Tibial nerve (tissue), 4 donors: ENCODE data around the gene BCOR. TPM values are rescaled to one million over a fixed set of nuclear protein-coding genes. Genes with fewer than 3 reads are reported as not detected.

Experiments used
- DNase-seq, 2 donors: peaks; one replicate each; pipeline ENCODE4 v3.0.0-alpha.2; 2019; ENCODE audit warnings: low spot score in 2 of 2
- H3K27ac ChIP-seq, 4 donors: fragments of 200-600 bp; sonication (generic) in 3 of 4; one replicate each; pipeline ENCODE4 v1.5.1; 2017 to 2019; ENCODE audit warnings: mild to moderate bottlenecking in 1 of 4
- H3K27me3 ChIP-seq, 2 donors: fragments of 200-600 bp; sonication (generic) in 1 of 2; one replicate each; pipeline versions ENCODE4 v1.5.1 to v1.6.0; 2017 to 2019
- H3K36me3 ChIP-seq, 3 donors: fragments of 200-600 bp; sonication (generic); one replicate each; pipeline ENCODE4 v1.5.1; 2018 to 2019
- H3K4me1 ChIP-seq, 4 donors: fragments of 200-600 bp; sonication (generic) in 3 of 4; one replicate each; pipeline ENCODE4 v1.5.1; 2017 to 2019
- H3K4me3 ChIP-seq, 4 donors: fragments of 200-600 bp; sonication (generic) in 3 of 4; one replicate each; pipeline ENCODE4 v1.5.1; 2017 to 2019; ENCODE audit warnings: mild to moderate bottlenecking in 1 of 4, moderate library complexity in 1 of 4
- H3K9me3 ChIP-seq, 4 donors: fragments of 200-600 bp; sonication (generic) in 3 of 4; one replicate each; pipeline ENCODE4 v1.5.1; 2017 to 2019
- EP300 ChIP-seq, 2 donors: sonication (generic); formaldehyde crosslinking; IDR thresholded peaks; one replicate each; pipeline ENCODE4 v1.6.1; 2017; ENCODE audit warnings: antibody characterized with exemption in 2 of 2, mild to moderate bottlenecking in 1 of 2
- POLR2A ChIP-seq, 2 donors: fragments of 450-650 bp; IDR thresholded peaks; one replicate each; pipeline ENCODE4 v1.6.1; 2017; ENCODE audit warnings: antibody characterized with exemption in 2 of 2, mild to moderate bottlenecking in 2 of 2, moderate library complexity in 2 of 2
- WGBS, 2 donors: methylation state at CpG; one replicate each; pipeline ENCODE4 v1.1.5; 2018; 5-methylcytosine and 5-hydroxymethylcytosine counted together
- total RNA-seq, 4 donors: library from RNA; depleted of rRNA; stranded (reverse); fragments of >200 nt; gene quantifications; one replicate each; pipeline ENCODE4 v1.1.0, GENCODE V29; 2016
- TF ChIP-seq, protein P1 (sequence below), 5 experiments: fragments of 200-600 bp in 3 of 5; fragments of 450-650 bp in 2 of 5; sonication (generic) in 3 of 5; IDR thresholded peaks; one replicate each; pipeline ENCODE4 v1.5.1; 2016 to 2019; ENCODE audit warnings: antibody characterized with exemption in 5 of 5, mild to moderate bottlenecking in 3 of 5, moderate library complexity in 2 of 5

Gene BCOR
- total RNA-seq = 10 to 100 TPM; 16.2 to 34.7 (median 23.7) TPM

DNA sequence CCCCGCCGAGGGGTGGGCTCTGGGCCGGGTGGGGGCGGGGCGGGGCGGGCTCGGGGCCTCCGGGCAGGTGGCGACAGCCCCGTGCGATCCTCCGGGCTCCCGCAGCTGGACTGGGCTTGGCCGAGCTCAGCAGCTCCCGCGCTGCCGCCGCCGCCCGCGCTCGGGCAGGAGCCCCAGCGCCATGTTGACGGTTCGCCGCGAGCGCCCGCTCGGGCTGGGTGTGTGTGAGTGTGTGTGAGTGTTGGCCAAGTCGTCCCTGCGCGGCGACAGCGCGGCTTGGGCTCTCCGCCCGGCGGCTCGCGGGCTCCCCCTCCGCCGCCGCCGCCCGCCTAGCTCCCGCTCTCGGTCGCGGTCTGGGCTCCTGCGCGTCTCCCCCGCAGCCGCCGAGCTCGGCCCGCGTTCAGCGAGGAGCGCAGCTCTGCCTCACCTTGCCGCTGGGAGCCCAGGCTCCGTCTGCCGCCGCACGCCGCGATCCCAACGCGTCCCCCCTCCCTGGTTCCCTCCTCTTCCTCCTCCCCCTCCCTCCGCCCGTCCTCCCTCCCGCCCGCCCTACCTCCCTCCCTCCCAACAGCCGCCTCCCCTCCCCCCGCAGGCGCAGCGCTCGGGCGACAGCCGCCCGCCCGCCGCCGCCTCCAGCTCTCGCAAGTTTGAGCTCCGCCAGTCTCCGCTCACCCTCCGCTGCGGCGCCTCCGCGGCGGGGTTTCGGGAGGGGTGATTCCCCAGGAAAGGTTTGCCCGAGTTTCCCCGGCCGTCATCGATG is at the start of gene BCOR:
TSS of gene BCOR (minus strand) at position 455 of the 760 bp plus-strand sequence. CDS start 20,029 bp downstream, outside the sequence.
- WGBS, 2 donors = 19% methylated on average over 52 of the region's 98 CpGs; no CpG with 5 or more reads in 1 of the 2 donors
- Histone ChIP-seq H3K9me3 (no peaks in the 10 kb centered on the region), H3K4me1 (peaks cover 0 to 34% (median 2%) of the 10 kb centered on the region in 4 donors), H3K27ac (peak within 1 kb of the TSS; percentile 72 to 93 (median 92)), H3K4me3 (peak within 1 kb of the TSS; percentile 76 to 87 (median 82)), H3K27me3 (peaks cover 0 to 60% of the 10 kb centered on the region in 2 donors), H3K36me3 (no peaks in the 10 kb centered on the region)
- DNase-seq = peak in 1 of 2 donors; percentile 46
- peak in 1 of 2 donors; percentile 75 for TF ChIP-seq EP300 (IDR thresholded peaks at IDR 0.05)
- TF ChIP-seq POLR2A (IDR thresholded peaks at IDR 0.05) = peak; percentile 55 to 67
- TF ChIP-seq, protein P1, sequence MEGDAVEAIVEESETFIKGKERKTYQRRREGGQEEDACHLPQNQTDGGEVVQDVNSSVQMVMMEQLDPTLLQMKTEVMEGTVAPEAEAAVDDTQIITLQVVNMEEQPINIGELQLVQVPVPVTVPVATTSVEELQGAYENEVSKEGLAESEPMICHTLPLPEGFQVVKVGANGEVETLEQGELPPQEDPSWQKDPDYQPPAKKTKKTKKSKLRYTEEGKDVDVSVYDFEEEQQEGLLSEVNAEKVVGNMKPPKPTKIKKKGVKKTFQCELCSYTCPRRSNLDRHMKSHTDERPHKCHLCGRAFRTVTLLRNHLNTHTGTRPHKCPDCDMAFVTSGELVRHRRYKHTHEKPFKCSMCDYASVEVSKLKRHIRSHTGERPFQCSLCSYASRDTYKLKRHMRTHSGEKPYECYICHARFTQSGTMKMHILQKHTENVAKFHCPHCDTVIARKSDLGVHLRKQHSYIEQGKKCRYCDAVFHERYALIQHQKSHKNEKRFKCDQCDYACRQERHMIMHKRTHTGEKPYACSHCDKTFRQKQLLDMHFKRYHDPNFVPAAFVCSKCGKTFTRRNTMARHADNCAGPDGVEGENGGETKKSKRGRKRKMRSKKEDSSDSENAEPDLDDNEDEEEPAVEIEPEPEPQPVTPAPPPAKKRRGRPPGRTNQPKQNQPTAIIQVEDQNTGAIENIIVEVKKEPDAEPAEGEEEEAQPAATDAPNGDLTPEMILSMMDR (IDR thresholded peaks at IDR 0.05) = peak in 1 of 5 experiments; percentile 26

DNA sequence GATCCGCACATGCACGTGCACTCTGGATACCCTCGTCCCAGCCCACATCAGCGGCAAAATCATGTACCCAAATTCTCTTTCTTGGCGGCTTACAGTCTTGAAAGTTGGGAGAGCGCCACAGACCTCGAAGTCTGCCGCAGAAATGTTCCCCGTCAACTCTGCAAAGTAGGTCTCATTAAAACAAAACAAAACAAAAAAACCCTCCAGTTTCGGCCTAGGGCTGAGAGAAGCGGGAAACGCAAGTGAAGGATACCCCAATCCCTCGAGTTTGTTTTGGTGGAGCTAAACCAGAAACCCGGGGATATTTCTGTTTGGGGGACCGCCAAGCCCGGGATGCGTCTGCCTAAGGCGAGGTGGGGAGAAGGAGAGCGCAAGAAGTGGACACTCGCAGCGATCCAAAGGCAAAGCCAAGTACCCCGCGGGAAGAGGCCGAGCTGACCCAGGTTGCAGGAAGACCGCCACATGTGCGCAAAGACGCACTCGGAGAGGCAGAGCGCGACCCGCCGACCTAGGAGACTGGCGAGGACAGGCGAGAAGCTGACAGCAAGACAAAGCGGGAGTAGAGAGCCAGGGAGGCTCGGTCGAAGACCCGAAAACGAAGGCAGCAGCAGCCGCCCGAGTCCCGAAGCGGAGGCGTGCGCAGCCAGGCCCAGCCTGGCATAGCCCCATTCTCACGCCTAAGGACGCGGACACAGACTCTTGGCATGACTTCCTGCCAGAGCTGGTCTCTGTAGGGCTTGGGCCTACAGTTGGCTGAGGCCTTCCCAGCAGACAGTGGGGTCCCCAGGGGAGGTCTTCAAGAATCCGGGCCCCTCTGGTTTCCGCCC is 49.6 kb upstream of the BCOR start:
- no peak for DNase-seq
- Histone ChIP-seq H3K36me3 (no peaks in the 10 kb centered on the region), H3K4me3 (peak overlapping the region in 1 of 4 donors; percentile 45), H3K27ac (no peak overlapping the region), H3K27me3 (peaks cover 0 to 58% of the 10 kb centered on the region in 2 donors), H3K4me1 (peaks cover 0 to 29% (median 3%) of the 10 kb centered on the region in 4 donors), H3K9me3 (no peaks in the 10 kb centered on the region)
- 70 to 88% methylated on average over 45 to 49 of the region's 50 CpGs for WGBS, 2 donors
- TF ChIP-seq EP300 (IDR thresholded peaks at IDR 0.05) (no peak), POLR2A (IDR thresholded peaks at IDR 0.05) (no peak)
- TF ChIP-seq, protein P1 (IDR thresholded peaks at IDR 0.05) = no peak

DNA sequence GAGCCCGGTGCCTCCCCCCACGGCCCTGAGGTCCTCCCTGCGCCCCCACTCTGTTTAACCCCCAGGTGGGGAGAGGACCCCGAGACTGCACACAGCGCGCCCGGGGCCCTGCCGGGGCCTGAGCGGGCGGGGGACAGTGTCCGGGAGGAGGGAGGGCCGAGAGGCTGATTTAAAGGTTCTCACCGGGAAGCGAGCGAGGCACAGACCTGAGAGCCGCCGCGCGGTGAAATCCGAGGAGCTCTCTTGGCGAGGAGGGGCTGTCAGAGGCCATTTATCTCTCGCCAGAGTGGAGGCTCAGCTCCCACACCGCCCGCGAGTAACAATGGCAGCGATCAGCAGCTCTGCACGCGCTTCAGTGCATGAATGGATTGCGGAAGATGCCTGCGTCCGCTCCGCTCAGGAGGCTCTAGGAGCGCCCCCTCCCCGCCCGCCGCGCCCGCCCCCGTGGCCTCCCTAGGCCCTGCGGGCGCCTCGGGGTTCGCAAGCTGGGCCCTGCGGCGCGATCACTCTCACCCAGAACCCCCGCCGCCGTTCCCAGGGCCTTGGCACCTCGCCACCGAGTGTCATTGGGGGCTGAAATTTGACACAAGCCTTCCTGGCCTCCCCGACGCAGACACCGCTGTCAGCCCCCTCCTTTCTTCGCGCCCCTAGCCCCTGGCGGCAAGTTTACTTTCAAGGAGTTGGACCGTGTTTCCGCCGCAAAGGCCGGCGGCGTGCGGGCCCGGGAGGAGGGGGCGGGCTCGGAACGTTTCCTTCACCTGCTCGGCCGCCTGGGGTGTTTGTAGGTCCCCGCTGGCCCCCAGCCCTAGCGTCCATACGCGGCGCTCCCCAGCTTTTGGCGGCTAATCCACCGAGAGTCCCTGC is 48.7 kb upstream of the BCOR start:
- WGBS, 2 donors = 12 to 21% methylated on average over 45 to 65 of the region's 77 CpGs
- TF ChIP-seq, protein P1 (IDR thresholded peaks at IDR 0.05) = no peak
- peak in 1 of 2 donors; percentile 68 for TF ChIP-seq EP300 (IDR thresholded peaks at IDR 0.05)
- H3K9me3 ChIP-seq = no peaks in the 10 kb centered on the region
- H3K4me1 ChIP-seq = peaks cover 0 to 29% (median 7%) of the 10 kb centered on the region in 4 donors
- DNase-seq = no peak
- peak overlapping the region; percentile 37 to 59 (median 42) for H3K4me3 ChIP-seq
- H3K27me3 ChIP-seq = peaks cover 0 to 49% of the 10 kb centered on the region in 2 donors
- peak overlapping the region in 2 of 4 donors; percentile 24 to 76 for H3K27ac ChIP-seq
- H3K36me3 ChIP-seq = no peaks in the 10 kb centered on the region

DNA sequence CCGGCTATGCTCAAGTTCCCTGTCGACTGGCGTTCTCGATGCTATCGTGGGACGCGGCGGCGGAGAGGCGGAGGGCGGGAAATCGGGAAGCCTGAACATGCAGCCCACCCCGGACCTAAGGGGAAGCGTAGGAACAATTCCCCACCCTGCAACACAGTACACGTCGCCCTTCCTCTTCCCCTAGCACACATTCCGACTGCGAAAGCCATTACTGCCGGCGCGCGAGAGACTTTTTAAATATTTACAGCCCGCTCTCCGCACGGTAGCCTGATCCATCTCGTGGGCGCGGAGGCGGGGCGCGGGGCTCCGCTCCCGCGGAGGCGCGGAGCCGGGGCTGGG is 48.1 kb upstream of the BCOR start:
- 0 to 11% methylated on average over 4 to 37 of the region's 37 CpGs for WGBS, 2 donors
- H3K27me3 ChIP-seq = peaks cover 0 to 44% of the 10 kb centered on the region in 2 donors
- peak overlapping the region; percentile 37 to 59 (median 42) for H3K4me3 ChIP-seq

More for the DNA sequence above, 48.1 kb upstream of the BCOR start:
- TF ChIP-seq POLR2A (IDR thresholded peaks at IDR 0.05) = no peak
- TF ChIP-seq, protein P1 (IDR thresholded peaks at IDR 0.05) = no peak
- TF ChIP-seq EP300 (IDR thresholded peaks at IDR 0.05) = no peak
- no peaks in the 10 kb centered on the region for H3K9me3 ChIP-seq
- peaks cover 0 to 35% (median 10%) of the 10 kb centered on the region in 4 donors for H3K4me1 ChIP-seq
- H3K27ac ChIP-seq = peak overlapping the region in 2 of 4 donors; percentile 24 to 76
- H3K36me3 ChIP-seq = no peaks in the 10 kb centered on the region
- DNase-seq = no peak
